Measurements from ENCODE around the gene DPP6. TPM values are rescaled to one million over a fixed set of nuclear protein-coding genes. Genes with fewer than 3 reads are reported as not detected.

Gene DPP6
- polyA plus RNA-seq, 1 donor (not counting 4 experiments of a cell fraction or from before 2014, with no cell fraction given): not detected

DNA sequence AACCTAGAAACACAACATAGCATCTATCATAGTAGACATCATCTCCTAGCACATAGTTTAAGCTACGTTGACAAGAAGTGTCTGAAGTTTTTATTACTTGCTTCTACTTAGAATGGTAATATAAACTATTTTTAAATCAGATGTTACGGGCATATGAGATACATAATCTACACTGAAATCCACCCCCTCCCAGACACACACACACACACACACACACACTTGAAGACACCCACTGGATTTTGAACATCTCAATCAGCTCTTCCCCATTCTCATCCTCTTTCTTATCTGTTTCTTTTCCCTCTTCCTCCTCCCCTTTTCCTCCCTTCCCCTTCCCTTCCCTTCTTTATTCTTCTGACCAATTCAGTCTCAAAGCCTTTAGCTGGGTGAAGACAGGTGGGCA, 774.8 kb downstream of the DPP6 start:
- no peak overlapping the region for H3K27ac ChIP-seq (ENCODE audit: control insufficient read depth, insufficient read depth, low read length)
- TF ChIP-seq EZH2 (IDR thresholded peaks at IDR 0.05; ENCODE audit: low read length): no peak
- TF ChIP-seq, protein P1, sequence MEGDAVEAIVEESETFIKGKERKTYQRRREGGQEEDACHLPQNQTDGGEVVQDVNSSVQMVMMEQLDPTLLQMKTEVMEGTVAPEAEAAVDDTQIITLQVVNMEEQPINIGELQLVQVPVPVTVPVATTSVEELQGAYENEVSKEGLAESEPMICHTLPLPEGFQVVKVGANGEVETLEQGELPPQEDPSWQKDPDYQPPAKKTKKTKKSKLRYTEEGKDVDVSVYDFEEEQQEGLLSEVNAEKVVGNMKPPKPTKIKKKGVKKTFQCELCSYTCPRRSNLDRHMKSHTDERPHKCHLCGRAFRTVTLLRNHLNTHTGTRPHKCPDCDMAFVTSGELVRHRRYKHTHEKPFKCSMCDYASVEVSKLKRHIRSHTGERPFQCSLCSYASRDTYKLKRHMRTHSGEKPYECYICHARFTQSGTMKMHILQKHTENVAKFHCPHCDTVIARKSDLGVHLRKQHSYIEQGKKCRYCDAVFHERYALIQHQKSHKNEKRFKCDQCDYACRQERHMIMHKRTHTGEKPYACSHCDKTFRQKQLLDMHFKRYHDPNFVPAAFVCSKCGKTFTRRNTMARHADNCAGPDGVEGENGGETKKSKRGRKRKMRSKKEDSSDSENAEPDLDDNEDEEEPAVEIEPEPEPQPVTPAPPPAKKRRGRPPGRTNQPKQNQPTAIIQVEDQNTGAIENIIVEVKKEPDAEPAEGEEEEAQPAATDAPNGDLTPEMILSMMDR (optimal IDR thresholded peaks at IDR 0.05 in 1 of 3, IDR thresholded peaks at IDR 0.05 in 1 of 3, conservative IDR thresholded peaks at IDR 0.05 in 1 of 3; ENCODE audit: extremely low read depth in 1 of 3, insufficient read depth in 2 of 3, low read length in 3 of 3): no peak
- no peaks in the 10 kb centered on the region for H4K20me1 ChIP-seq (ENCODE audit: control insufficient read depth, extremely low read depth, insufficient read depth, low read length)
- H3K9ac ChIP-seq (ENCODE audit: control insufficient read depth, extremely low read depth, insufficient read depth, low read length): no peak overlapping the region
- no peaks in the 10 kb centered on the region for H3K36me3 ChIP-seq (ENCODE audit: control insufficient read depth in 2 of 2, extremely low read depth in 1 of 2, insufficient read depth in 2 of 2, low read length in 2 of 2)
- no peaks in the 10 kb centered on the region for H3K4me1 ChIP-seq (ENCODE audit: control insufficient read depth, extremely low read depth, insufficient read depth, low read length)
- FAIRE-seq (no peak), DNase-seq (ENCODE audit: low read depth, low spot score) (no peak)
- dilution Hi-C loops (cut with MboI; ENCODE audit: extremely low pct_ligation_motif_present, low sequenced_read_pairs): no loop called here
- H3K27me3 ChIP-seq (ENCODE audit: control insufficient read depth, extremely low read depth, insufficient read depth, low read length): no peaks in the 10 kb centered on the region
- H2AFZ ChIP-seq (ENCODE audit: control insufficient read depth, low read length): no peak overlapping the region
- no peak overlapping the region for H3K4me3 ChIP-seq (ENCODE audit: control insufficient read depth in 2 of 3, extremely low read depth in 1 of 3, insufficient read depth in 2 of 3, low read depth in 1 of 3, low read length in 3 of 3)
- no peaks in the 10 kb centered on the region for H3K9me1 ChIP-seq (ENCODE audit: control insufficient read depth, extremely low read depth, insufficient read depth, low read length)
- H3K9me3 ChIP-seq (ENCODE audit: control insufficient read depth, low read depth, low read length): peaks cover 2% of the 10 kb centered on the region
- H3K79me2 ChIP-seq (ENCODE audit: control insufficient read depth, insufficient read depth, low read length): no peaks in the 10 kb centered on the region
- no peak overlapping the region for H3K4me2 ChIP-seq (ENCODE audit: control insufficient read depth, extremely low read depth, insufficient read depth, low read depth, low read length)

DNA sequence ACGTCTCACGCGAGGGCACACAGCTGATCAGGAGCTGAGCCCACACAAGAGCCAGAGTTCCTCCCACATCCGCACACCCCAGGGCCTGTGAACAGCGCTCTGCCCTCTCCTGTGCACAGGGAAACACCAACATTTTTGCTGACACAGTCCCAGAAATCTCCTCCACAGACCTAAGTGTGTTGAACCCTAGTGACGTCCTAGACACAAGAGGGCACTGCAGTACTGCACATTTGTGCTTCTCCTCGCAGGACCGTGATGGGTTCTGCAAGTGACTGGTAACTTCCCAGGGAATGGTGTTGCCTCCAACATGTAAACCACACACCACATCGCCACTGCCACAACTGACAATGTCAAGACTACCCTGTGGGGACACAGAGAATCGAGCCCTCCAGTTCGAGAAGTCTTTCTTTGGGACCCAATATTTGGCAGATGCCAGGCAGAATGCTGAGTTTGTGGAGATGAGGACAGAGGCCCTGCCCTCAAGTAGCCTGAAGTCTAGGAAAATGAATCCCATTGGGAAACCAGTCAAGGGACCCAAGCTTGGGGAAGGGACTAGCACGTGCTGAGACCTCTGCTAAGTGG, 780.5 kb downstream of the DPP6 start:
- no peaks in the 10 kb centered on the region for H3K4me1 ChIP-seq (ENCODE audit: control insufficient read depth, extremely low read depth, insufficient read depth, low read length)
- no peak overlapping the region for H3K4me2 ChIP-seq (ENCODE audit: control insufficient read depth, extremely low read depth, insufficient read depth, low read depth, low read length)
- TF ChIP-seq, protein P1 (optimal IDR thresholded peaks at IDR 0.05 in 1 of 3, IDR thresholded peaks at IDR 0.05 in 1 of 3, conservative IDR thresholded peaks at IDR 0.05 in 1 of 3; ENCODE audit: extremely low read depth in 1 of 3, insufficient read depth in 2 of 3, low read length in 3 of 3): no peak
- TF ChIP-seq EZH2 (IDR thresholded peaks at IDR 0.05; ENCODE audit: low read length): no peak
- H3K9me1 ChIP-seq (ENCODE audit: control insufficient read depth, extremely low read depth, insufficient read depth, low read length): no peaks in the 10 kb centered on the region
- no peak for FAIRE-seq
- no peaks in the 10 kb centered on the region for H3K27me3 ChIP-seq (ENCODE audit: control insufficient read depth, extremely low read depth, insufficient read depth, low read length)
- peaks cover 15% of the 10 kb centered on the region for H3K9me3 ChIP-seq (ENCODE audit: control insufficient read depth, low read depth, low read length)
- H3K79me2 ChIP-seq (ENCODE audit: control insufficient read depth, insufficient read depth, low read length): no peaks in the 10 kb centered on the region
- no peaks in the 10 kb centered on the region for H3K36me3 ChIP-seq (ENCODE audit: control insufficient read depth in 2 of 2, extremely low read depth in 1 of 2, insufficient read depth in 2 of 2, low read length in 2 of 2)
- no peak overlapping the region for H3K9ac ChIP-seq (ENCODE audit: control insufficient read depth, extremely low read depth, insufficient read depth, low read length)
- no peak overlapping the region for H3K27ac ChIP-seq (ENCODE audit: control insufficient read depth, insufficient read depth, low read length)
- H3K4me3 ChIP-seq (ENCODE audit: control insufficient read depth in 2 of 3, extremely low read depth in 1 of 3, insufficient read depth in 2 of 3, low read depth in 1 of 3, low read length in 3 of 3): no peak overlapping the region
- no peaks in the 10 kb centered on the region for H4K20me1 ChIP-seq (ENCODE audit: control insufficient read depth, extremely low read depth, insufficient read depth, low read length)
- H2AFZ ChIP-seq (ENCODE audit: control insufficient read depth, low read length): no peak overlapping the region
- dilution Hi-C loops (cut with MboI; ENCODE audit: extremely low pct_ligation_motif_present, low sequenced_read_pairs): no loop called here
- no peak for DNase-seq (ENCODE audit: low read depth, low spot score)

All from keratinocyte (primary cell).